MM.1S (cell line): Measurements from ENCODE around the gene CENPT.

Experiments used
- DNase-seq: peaks from one replicate; pipeline ENCODE4 v3.0.0-alpha.2; 2015
- H2AFZ ChIP-seq: fragments of 300-600 bp; sonication (generic); 2 replicates; pipeline ENCODE4 v1.6.0; 2016; ENCODE audit warnings: antibody characterized with exemption, low read length
- H3F3A ChIP-seq: fragments of 300-600 bp; sonication (generic); 2 replicates; pipeline ENCODE4 v1.6.1; 2016; ENCODE audit warnings: mild to moderate bottlenecking, antibody characterized with exemption, low read length, moderate library complexity, mixed read lengths; ENCODE audit not compliant: insufficient read depth
- H3K27ac ChIP-seq: fragments of 300-600 bp; sonication (generic); 2 replicates; pipeline ENCODE4 v1.5.1; 2016; ENCODE audit warnings: mild to moderate bottlenecking, low read length
- H3K27me3 ChIP-seq: fragments of 300-600 bp; sonication (generic); replicated peaks from 2 replicates; pipeline ENCODE4 v1.6.0; 2016; ENCODE audit warnings: low read length; ENCODE audit not compliant: insufficient read depth
- H3K36me3 ChIP-seq: fragments of 300-600 bp; sonication (generic); replicated peaks from 2 replicates; pipeline ENCODE4 v1.6.1; 2016; ENCODE audit warnings: mild to moderate bottlenecking, low read length, mixed read lengths; ENCODE audit not compliant: insufficient read depth
- H3K4me1 ChIP-seq: fragments of 300-600 bp; sonication (generic); 2 replicates; pipeline ENCODE4 v1.6.1; 2016; ENCODE audit warnings: low read length, mixed read lengths
- H3K4me2 ChIP-seq: fragments of 300-600 bp; sonication (generic); 2 replicates; pipeline ENCODE4 v1.6.0; 2016; ENCODE audit warnings: low read depth, low read length
- H3K4me3 ChIP-seq: fragments of 300-600 bp; sonication (generic); 2 replicates; pipeline ENCODE4 v1.5.1; 2016; ENCODE audit warnings: low read length, mixed read lengths
- H3K79me2 ChIP-seq: fragments of 300-600 bp; sonication (generic); 2 replicates; pipeline ENCODE4 v1.6.1; 2016; ENCODE audit warnings: mixed run types, low read length, mixed read lengths
- H3K9ac ChIP-seq: fragments of 300-600 bp; sonication (generic); 2 replicates; pipeline ENCODE4 v1.6.1; 2016; ENCODE audit warnings: low read length, mixed read lengths
- H3K9me2 ChIP-seq: fragments of 300-600 bp; sonication (generic); replicated peaks from 2 replicates; pipeline ENCODE4 v1.6.1; 2016; ENCODE audit warnings: mild to moderate bottlenecking, low read length, mixed read lengths; ENCODE audit not compliant: insufficient read depth
- H3K9me3 ChIP-seq: fragments of 300-600 bp; sonication (generic); replicated peaks from 2 replicates; pipeline ENCODE4 v1.6.1; 2016; ENCODE audit warnings: mild to moderate bottlenecking, low read length, mixed read lengths; ENCODE audit not compliant: insufficient read depth
- H4K20me1 ChIP-seq: fragments of 300-600 bp; sonication (generic); 2 replicates; pipeline ENCODE4 v1.6.1; 2016; ENCODE audit warnings: mild to moderate bottlenecking, low read length, moderate library complexity, mixed read lengths; ENCODE audit not compliant: insufficient read depth
- EZH2 ChIP-seq: fragments of 300-600 bp; sonication (generic); optimal IDR thresholded peaks from 2 replicates; pipeline ENCODE3; 2017; ENCODE audit warnings: low read depth, mild to moderate bottlenecking, antibody characterized with exemption, low read length, mixed read lengths
- EZH2phosphoT487 ChIP-seq: fragments of 300-600 bp; sonication (generic); IDR thresholded peaks from 2 replicates; pipeline ENCODE4 v1.6.1; 2018; ENCODE audit warnings: antibody characterized with exemption, low read length
- TF ChIP-seq, protein P1 (sequence below): fragments of 300-600 bp; sonication (generic); IDR thresholded peaks from 2 replicates; pipeline ENCODE4 v1.5.1; 2016; ENCODE audit warnings: antibody characterized with exemption, low read length, mixed read lengths

The CENPT gene, protein sequence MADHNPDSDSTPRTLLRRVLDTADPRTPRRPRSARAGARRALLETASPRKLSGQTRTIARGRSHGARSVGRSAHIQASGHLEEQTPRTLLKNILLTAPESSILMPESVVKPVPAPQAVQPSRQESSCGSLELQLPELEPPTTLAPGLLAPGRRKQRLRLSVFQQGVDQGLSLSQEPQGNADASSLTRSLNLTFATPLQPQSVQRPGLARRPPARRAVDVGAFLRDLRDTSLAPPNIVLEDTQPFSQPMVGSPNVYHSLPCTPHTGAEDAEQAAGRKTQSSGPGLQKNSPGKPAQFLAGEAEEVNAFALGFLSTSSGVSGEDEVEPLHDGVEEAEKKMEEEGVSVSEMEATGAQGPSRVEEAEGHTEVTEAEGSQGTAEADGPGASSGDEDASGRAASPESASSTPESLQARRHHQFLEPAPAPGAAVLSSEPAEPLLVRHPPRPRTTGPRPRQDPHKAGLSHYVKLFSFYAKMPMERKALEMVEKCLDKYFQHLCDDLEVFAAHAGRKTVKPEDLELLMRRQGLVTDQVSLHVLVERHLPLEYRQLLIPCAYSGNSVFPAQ

DNA sequence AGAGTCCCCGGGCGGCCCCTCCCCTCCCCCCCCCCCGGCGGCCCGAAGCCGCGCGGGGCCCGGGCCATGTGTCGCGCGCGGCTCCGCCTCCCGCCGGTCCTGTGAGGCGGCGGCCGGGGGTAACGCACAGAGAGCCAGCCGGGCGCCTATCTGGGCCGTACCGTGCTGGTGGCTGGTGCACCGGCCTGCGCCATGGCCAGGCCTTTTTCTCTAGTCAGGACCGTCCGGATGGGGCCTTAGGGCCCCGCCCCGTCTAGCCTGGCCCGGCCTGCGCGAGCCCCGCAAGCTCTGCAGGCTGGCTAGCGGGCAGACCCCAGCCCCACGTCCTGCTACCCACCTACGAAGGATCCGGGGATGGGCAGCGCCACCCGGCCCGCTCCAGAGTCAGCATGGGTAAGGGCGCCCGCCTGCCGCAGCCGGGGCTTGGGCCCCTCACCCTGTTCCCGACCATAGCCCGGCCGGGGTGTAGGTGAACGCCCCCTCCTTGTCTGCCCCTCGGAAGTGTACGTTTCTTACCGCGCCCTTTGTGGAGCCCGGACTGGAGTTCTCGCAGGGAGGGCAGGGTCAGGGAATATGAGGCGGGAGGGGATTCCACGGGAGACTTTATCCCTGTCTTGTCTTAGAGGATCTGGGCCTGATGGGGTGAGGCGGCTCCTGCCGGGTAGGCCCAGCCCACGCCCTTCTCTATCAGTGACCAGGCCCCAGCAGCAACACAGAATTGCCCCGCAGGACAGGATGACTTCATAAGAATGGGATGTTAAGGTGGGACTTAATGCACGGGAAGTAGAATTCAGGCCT is at the start of gene CENPT:
CENPT (minus strand) TSS at position 630 of the 798 bp plus-strand sequence. CDS start 13,834 bp downstream, outside the sequence.
- Histone ChIP-seq H3K4me2 (peak within 1 kb of the TSS; percentile 99), H3K9ac (peak within 1 kb of the TSS; percentile 88), H3K79me2 (peaks cover 91% of the 10 kb centered on the region), H3K4me3 (peak within 1 kb of the TSS; percentile 99), H3K9me3 (no peaks in the 10 kb centered on the region), H3K27me3 (no peaks in the 10 kb centered on the region), H4K20me1 (no peaks in the 10 kb centered on the region), H3K27ac (peak within 1 kb of the TSS; percentile 78), H3K36me3 (no peaks in the 10 kb centered on the region), H3K4me1 (peaks cover 20% of the 10 kb centered on the region), H3K9me2 (no peaks in the 10 kb centered on the region), H3F3A (peaks cover 33% of the 10 kb centered on the region), H2AFZ (peak within 1 kb of the TSS; percentile 94)
- DNase-seq = peak; percentile 70
- TF ChIP-seq EZH2 (no peak), EZH2phosphoT487 (no peak)
- TF ChIP-seq, protein P1, sequence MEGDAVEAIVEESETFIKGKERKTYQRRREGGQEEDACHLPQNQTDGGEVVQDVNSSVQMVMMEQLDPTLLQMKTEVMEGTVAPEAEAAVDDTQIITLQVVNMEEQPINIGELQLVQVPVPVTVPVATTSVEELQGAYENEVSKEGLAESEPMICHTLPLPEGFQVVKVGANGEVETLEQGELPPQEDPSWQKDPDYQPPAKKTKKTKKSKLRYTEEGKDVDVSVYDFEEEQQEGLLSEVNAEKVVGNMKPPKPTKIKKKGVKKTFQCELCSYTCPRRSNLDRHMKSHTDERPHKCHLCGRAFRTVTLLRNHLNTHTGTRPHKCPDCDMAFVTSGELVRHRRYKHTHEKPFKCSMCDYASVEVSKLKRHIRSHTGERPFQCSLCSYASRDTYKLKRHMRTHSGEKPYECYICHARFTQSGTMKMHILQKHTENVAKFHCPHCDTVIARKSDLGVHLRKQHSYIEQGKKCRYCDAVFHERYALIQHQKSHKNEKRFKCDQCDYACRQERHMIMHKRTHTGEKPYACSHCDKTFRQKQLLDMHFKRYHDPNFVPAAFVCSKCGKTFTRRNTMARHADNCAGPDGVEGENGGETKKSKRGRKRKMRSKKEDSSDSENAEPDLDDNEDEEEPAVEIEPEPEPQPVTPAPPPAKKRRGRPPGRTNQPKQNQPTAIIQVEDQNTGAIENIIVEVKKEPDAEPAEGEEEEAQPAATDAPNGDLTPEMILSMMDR = no peak

DNA sequence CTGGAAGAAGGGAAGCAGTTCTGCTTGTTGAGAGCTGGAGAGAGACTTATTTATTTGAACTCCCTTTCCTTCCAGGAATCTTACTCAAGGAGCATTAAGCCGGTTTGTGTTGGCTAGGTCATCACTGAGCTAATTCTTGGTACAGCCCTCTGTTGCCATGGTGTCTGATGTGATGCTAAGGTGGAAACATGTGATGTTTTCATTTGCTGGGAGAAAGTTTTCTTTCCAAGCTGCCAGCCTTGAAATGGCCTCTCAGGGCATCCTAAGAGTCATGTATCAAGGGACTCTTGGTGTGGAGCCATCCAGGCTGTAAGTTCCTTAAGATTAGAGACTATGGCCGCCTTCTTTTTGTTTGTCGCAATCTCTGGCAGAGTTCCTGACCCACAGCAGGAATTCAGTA is 49.7 kb upstream of the CENPT start:
- H3F3A ChIP-seq = no peaks in the 10 kb centered on the region
- H3K9ac ChIP-seq = no peak overlapping the region
- H3K4me2 ChIP-seq = no peak overlapping the region
- H4K20me1 ChIP-seq = no peaks in the 10 kb centered on the region
- no peaks in the 10 kb centered on the region for H3K9me3 ChIP-seq
- H2AFZ ChIP-seq = no peak overlapping the region
- no peaks in the 10 kb centered on the region for H3K9me2 ChIP-seq
- no peak overlapping the region for H3K4me3 ChIP-seq
- TF ChIP-seq EZH2phosphoT487 (no peak), EZH2 (no peak)
- TF ChIP-seq, protein P1 = no peak
- DNase-seq = no peak
- H3K27me3 ChIP-seq = no peaks in the 10 kb centered on the region
- H3K4me1 ChIP-seq = 0 out of 2 replicates have a peak, but pooled peaks cover 6% of the 10 kb centered on the region
- no peaks in the 10 kb centered on the region for H3K36me3 ChIP-seq
- H3K27ac ChIP-seq = no peak overlapping the region
- peaks cover 60% of the 10 kb centered on the region for H3K79me2 ChIP-seq

DNA sequence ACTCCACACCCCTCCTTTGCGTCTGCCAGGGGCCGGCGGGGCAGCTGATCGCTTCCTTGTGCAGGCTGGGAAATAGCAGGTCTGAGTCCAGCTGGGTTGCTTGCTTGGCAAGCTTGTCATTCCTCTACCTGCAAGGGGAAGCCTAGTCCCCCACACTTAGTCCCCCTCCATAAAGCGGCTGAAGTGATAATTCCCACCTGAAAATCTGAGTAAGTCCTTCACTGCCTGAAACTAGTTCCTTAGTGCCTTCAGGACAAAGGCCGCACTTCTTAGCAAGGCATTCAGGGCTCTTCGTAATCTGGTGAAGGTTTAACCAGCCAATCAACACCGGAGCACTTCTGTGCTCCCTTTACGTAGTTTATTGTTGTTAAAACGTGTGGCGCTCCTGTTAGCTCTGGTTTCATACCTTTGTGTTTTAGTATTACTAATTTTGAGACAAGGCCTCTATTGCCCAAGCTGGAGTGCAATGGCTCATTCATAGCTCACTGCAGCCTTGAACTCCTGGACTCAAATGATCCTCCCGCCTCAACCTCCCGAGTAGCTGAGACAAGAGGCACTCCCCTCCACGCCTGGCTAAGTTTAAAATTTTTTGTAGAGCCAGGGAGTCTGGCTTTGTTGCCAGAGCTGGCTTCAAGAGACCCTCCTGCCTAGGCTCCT is 46.4 kb upstream of the CENPT start:
- H3K9me3 ChIP-seq = no peaks in the 10 kb centered on the region
- DNase-seq = peak; percentile 18
- peak overlapping the region; percentile 94 for H3K4me3 ChIP-seq
- H3K4me1 ChIP-seq = 0 out of 2 replicates have a peak, but pooled peaks cover 6% of the 10 kb centered on the region
- H3K27me3 ChIP-seq = no peaks in the 10 kb centered on the region
- no peaks in the 10 kb centered on the region for H4K20me1 ChIP-seq
- no peaks in the 10 kb centered on the region for H3K36me3 ChIP-seq
- peak overlapping the region; percentile 64 for H2AFZ ChIP-seq
- peak overlapping the region; percentile 57; the same call in 1 of the 2 replicates for H3K27ac ChIP-seq
- H3K79me2 ChIP-seq = peaks cover 50% of the 10 kb centered on the region
- peak overlapping the region; percentile 82 for H3K4me2 ChIP-seq
- TF ChIP-seq EZH2phosphoT487 (no peak), EZH2 (no peak)
- TF ChIP-seq, protein P1 = no peak
- peak overlapping the region; percentile 96 for H3K9ac ChIP-seq
- H3K9me2 ChIP-seq = no peaks in the 10 kb centered on the region
- H3F3A ChIP-seq = no peaks in the 10 kb centered on the region
